Measurements from ENCODE around the gene FSHB.
"Not testable (repeated sequence)": the region's sequence is repeated elsewhere in the genome, so short reads cannot be mapped to it uniquely, and the experiment has no call there.

The FSHB gene

DNA sequence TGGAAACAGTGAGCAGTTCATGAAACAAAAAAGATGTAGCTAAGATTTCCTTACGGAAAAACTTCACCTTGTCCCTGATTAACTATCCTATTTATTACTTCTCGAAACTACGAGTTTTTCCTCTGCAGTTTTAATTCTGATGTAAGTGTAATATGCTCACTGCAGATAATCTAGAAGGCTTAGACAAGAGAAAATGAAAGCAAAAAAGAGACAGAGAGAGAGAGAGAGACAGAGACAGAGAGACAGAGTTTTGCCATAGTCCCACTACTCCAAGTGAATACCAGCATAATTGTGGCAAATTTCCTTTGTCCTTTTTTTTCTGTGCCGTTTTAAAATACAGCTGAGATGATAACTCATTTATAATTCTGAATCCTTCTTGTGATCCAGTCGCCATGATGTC, 24.8 kb downstream of the FSHB start:
- Histone ChIP-seq H3K4me3 (ENCODE audit: low read depth, low read length) (no peak overlapping the region), H3K27me3 (ENCODE audit: insufficient read depth, low read depth, severe bottlenecking) (no peaks in the 10 kb centered on the region), H3K9me3 (ENCODE audit: severe bottlenecking) (no peaks in the 10 kb centered on the region), H3K36me3 (no peaks in the 10 kb centered on the region), H3K27ac (no peak overlapping the region)
- DNase-seq: no peak
- TF ChIP-seq, protein P1, sequence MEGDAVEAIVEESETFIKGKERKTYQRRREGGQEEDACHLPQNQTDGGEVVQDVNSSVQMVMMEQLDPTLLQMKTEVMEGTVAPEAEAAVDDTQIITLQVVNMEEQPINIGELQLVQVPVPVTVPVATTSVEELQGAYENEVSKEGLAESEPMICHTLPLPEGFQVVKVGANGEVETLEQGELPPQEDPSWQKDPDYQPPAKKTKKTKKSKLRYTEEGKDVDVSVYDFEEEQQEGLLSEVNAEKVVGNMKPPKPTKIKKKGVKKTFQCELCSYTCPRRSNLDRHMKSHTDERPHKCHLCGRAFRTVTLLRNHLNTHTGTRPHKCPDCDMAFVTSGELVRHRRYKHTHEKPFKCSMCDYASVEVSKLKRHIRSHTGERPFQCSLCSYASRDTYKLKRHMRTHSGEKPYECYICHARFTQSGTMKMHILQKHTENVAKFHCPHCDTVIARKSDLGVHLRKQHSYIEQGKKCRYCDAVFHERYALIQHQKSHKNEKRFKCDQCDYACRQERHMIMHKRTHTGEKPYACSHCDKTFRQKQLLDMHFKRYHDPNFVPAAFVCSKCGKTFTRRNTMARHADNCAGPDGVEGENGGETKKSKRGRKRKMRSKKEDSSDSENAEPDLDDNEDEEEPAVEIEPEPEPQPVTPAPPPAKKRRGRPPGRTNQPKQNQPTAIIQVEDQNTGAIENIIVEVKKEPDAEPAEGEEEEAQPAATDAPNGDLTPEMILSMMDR (IDR thresholded peaks at IDR 0.05; ENCODE audit: low read depth, low read length): no peak

DNA sequence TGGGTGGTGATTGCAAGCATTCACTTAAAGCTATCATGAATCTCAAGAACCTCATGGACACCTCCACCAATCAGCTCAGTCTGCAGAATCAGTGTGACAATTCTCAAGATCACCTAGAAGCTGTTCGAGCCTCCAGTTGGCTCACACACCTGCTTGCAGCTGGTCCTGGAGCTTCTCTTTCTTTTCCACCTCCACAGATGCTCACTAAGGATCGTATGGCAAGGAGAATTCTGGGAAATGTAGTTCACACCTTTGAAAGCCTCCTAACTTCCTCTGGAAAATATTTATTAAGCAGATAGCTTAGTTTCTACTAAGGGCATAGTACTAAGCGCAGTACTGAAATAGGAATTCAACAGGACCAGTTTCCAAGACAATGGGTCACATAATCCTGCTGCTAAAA, 26.2 kb downstream of the FSHB start:
- Histone ChIP-seq H3K9me3 (ENCODE audit: severe bottlenecking) (no peaks in the 10 kb centered on the region), H3K4me3 (ENCODE audit: low read depth, low read length) (no peak overlapping the region), H3K36me3 (no peaks in the 10 kb centered on the region), H3K27me3 (ENCODE audit: insufficient read depth, low read depth, severe bottlenecking) (no peaks in the 10 kb centered on the region), H3K27ac (no peak overlapping the region)
- TF ChIP-seq, protein P1 (IDR thresholded peaks at IDR 0.05; ENCODE audit: low read depth, low read length): no peak
- no peak for DNase-seq

DNA sequence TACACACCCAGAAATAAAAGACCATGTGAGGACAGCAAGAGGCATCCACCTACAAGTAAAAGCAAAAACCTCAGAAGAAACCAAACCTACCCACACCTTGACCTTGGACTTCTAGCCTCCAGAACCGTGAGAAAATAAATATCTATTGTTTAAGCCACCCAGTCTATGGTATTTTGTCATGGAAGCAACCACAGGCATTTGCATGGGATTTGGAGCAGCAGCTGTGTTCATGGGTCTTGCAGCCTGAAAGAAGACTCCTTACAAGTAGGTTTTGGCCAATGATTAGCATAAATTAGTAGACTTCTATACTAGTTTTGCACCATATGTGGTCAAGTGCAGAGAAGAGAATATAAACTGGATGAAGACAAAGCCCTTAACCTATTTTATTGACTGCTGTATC, 27.9 kb downstream of the FSHB start:
- Histone ChIP-seq H3K36me3 (no peaks in the 10 kb centered on the region), H3K4me3 (ENCODE audit: low read depth, low read length) (no peak overlapping the region), H3K27ac (no peak overlapping the region), H3K9me3 (ENCODE audit: severe bottlenecking) (no peaks in the 10 kb centered on the region), H3K27me3 (ENCODE audit: insufficient read depth, low read depth, severe bottlenecking) (no peaks in the 10 kb centered on the region)
- TF ChIP-seq, protein P1 (IDR thresholded peaks at IDR 0.05; ENCODE audit: low read depth, low read length): no peak
- DNase-seq: no peak

DNA sequence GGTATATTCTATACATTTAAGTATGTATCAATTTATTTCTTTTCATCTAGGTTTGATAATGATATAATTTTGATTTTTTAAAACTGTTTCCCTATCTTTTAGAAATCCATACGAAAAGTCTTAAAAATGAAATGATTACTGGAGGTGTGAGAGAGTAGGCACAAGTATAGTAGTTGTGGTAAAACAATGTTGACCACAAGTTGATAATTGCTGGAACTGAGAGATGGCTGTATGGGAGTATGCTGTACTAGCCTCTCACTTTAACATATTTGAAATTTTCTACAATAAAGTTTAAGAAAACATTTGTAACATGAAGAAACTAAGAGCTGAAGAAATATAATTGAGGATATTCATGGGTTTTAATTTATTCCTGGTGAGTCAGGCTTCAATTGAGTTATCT, 30.0 kb downstream of the FSHB start:
- Histone ChIP-seq H3K9me3 (ENCODE audit: severe bottlenecking) (no peaks in the 10 kb centered on the region), H3K36me3 (no peaks in the 10 kb centered on the region), H3K4me3 (ENCODE audit: low read depth, low read length) (no peak overlapping the region), H3K27me3 (ENCODE audit: insufficient read depth, low read depth, severe bottlenecking) (no peaks in the 10 kb centered on the region), H3K27ac (no peak overlapping the region)
- no peak for DNase-seq
- TF ChIP-seq, protein P1 (IDR thresholded peaks at IDR 0.05; ENCODE audit: low read depth, low read length): no peak

DNA sequence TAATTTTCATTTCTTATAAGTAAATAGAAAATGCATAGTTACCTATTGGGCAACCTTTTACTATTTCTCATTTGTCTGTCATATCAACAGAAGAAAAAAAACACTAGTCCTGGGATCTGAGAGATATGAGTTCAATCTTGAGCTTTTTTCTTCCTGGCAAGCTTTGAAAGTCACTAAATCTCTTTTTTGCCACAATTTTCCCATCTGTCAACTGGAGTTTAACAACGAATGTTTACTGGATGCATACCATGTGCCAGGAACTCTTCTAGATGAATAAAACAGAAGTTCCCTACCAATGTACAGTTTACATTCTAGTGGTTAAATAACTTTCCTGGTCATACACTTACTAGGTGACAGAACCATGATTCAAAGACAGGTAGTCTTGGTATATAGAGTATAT, 31.0 kb downstream of the FSHB start:
- Histone ChIP-seq H3K36me3 (no peaks in the 10 kb centered on the region), H3K27me3 (ENCODE audit: insufficient read depth, low read depth, severe bottlenecking) (no peaks in the 10 kb centered on the region), H3K4me3 (ENCODE audit: low read depth, low read length) (no peak overlapping the region), H3K27ac (no peak overlapping the region), H3K9me3 (ENCODE audit: severe bottlenecking) (no peaks in the 10 kb centered on the region)
- TF ChIP-seq, protein P1 (IDR thresholded peaks at IDR 0.05; ENCODE audit: low read depth, low read length): no peak
- DNase-seq: no peak

DNA sequence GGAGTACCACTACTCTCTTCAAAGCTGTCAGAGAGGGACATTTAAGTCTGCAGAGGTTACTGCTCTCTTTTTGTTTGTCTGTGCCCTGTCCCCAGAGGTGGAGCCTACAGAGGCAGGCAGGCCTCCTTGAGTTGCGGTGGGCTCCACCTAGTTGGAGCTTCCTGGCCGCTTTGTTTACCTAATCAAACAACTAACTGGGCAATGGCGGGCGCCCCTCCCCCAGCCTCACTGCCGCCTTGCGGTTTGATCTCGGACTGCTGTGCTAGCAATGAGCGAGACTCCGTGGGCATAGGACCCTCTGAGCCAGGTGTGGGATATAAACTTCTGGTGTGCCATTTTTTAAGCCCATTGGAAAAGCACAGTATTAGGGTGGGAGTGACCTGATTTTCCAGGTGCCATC, 37.8 kb downstream of the FSHB start:
- not testable (repeated sequence) for H3K4me3 ChIP-seq (ENCODE audit: low read depth, low read length); DNase-seq; H3K9me3 ChIP-seq (ENCODE audit: severe bottlenecking); H3K27me3 ChIP-seq (ENCODE audit: insufficient read depth, low read depth, severe bottlenecking); H3K36me3 ChIP-seq; H3K27ac ChIP-seq

Data from WERI-Rb-1 (cell line).